OCI-LY7 (cell line): ENCODE measurements around the gene COX7A2L. TPM values are rescaled to one million over a fixed set of nuclear protein-coding genes. Genes with fewer than 3 reads are reported as not detected.

Experiments
- BruUV-seq: library from RNA; stranded (reverse); fragments of 400-500 nt; replicated peaks from 2 replicates; lab custom pipeline; 2021; lab: Mats Ljungman, UMichigan
- CTCF ChIA-PET: fragments of 300-600 bp; sonication (Branson Sonifier 250); formaldehyde crosslinking; loops from one replicate; lab custom pipeline; 2022; ENCODE audit warnings: antibody characterized with exemption; ENCODE audit not compliant: unreplicated experiment; lab: Charles Lee
- POLR2A ChIA-PET: fragments of 300-600 bp; sonication (Branson Sonifier 250); formaldehyde crosslinking; loops from one replicate; lab custom pipeline; 2022; ENCODE audit warnings: antibody characterized with exemption; lab: Charles Lee
- DNase-seq: peaks from one replicate; pipeline ENCODE4 v3.0.0-alpha.2; 2015; ENCODE audit warnings: low spot score
- H2AFZ ChIP-seq: fragments of 200-600 bp; sonication (generic), shearing (Covaris generic); 2 replicates; pipeline ENCODE4 v1.6.1; 2014; ENCODE audit warnings: mild to moderate bottlenecking, antibody characterized with exemption, low read length, moderate library complexity
- H3K27ac ChIP-seq: fragments of 200-600 bp; sonication (generic); 2 replicates; pipeline ENCODE4 v1.5.1; 2014; ENCODE audit warnings: mixed run types, low read depth, mild to moderate bottlenecking, moderate library complexity, low read length, inconsistent platforms; ENCODE audit not compliant: poor library complexity, severe bottlenecking
- H3K36me3 ChIP-seq: fragments of 200-600 bp; sonication (generic); 2 replicates; pipeline ENCODE4 v1.6.1; 2014; ENCODE audit warnings: mild to moderate bottlenecking, antibody characterized with exemption, low read length, moderate library complexity, mixed read lengths; ENCODE audit not compliant: insufficient read depth
- H3K4me1 ChIP-seq: fragments of 200-600 bp; sonication (generic); 2 replicates; pipeline ENCODE4 v1.5.1; 2014; ENCODE audit warnings: mild to moderate bottlenecking, low read length; ENCODE audit not compliant: insufficient read depth, poor library complexity, severe bottlenecking
- H3K4me2 ChIP-seq: fragments of 200-600 bp; sonication (generic); 2 replicates; pipeline ENCODE4 v1.6.1; 2014; ENCODE audit warnings: mild to moderate bottlenecking, low read length
- H3K4me3 ChIP-seq: fragments of 200-600 bp; sonication (generic); 2 replicates; pipeline ENCODE4 v1.5.1; 2014; ENCODE audit warnings: mild to moderate bottlenecking, low read depth, low read length; ENCODE audit not compliant: poor library complexity, severe bottlenecking
- H3K79me2 ChIP-seq: fragments of 200-600 bp; sonication (generic); 2 replicates; pipeline ENCODE4 v1.6.1; 2016; ENCODE audit warnings: low read depth, mild to moderate bottlenecking, low read length, moderate library complexity, mixed read lengths; ENCODE audit not compliant: insufficient read depth
- H3K9me2 ChIP-seq: fragments of 200-600 bp; sonication (generic); 2 replicates; pipeline ENCODE4 v1.6.1; 2016; ENCODE audit warnings: mild to moderate bottlenecking, low read length, mixed read lengths; ENCODE audit not compliant: insufficient read depth
- H3K9me3 ChIP-seq: fragments of 200-600 bp; sonication (generic); 2 replicates; pipeline ENCODE4 v1.6.1; 2014; ENCODE audit warnings: mild to moderate bottlenecking, mixed run types, low read length, mixed read lengths
- H4K20me1 ChIP-seq: fragments of 200-600 bp; sonication (generic); 2 replicates; pipeline ENCODE4 v1.6.1; 2014; ENCODE audit warnings: mild to moderate bottlenecking, antibody characterized with exemption, low read length, moderate library complexity, mixed read lengths; ENCODE audit not compliant: insufficient read depth
- EZH2phosphoT487 ChIP-seq: fragments of 200-600 bp; sonication (generic); IDR thresholded peaks from 2 replicates; pipeline ENCODE4 v1.6.1; 2018; ENCODE audit warnings: low read depth, borderline replicate concordance, mild to moderate bottlenecking, mixed run types, antibody characterized with exemption, low read length, moderate library complexity, mixed read lengths
- intact Hi-C: fragments of 100-400 bp; cut with micrococcal nuclease; formaldehyde crosslinking; loops from one replicate; pipeline ENCODE4 v1.10.0; 2022; ENCODE audit not compliant: unreplicated experiment
- total RNA-seq, 2 experiments: library from RNA; depleted of rRNA in 1 of 2; stranded (reverse); fragments of >200 nt in 1 of 2; shearing (Covaris generic) in 1 of 2; gene quantifications; 2 replicates each; pipeline ENCODE4 v1.2.3, GENCODE V29; 2014 to 2022
- TF ChIP-seq, protein P1 (sequence below): fragments of 200-600 bp; sonication (generic); conservative IDR thresholded peaks from 2 replicates; pipeline ENCODE4 v1.5.1; 2014; ENCODE audit warnings: mild to moderate bottlenecking, antibody characterized with exemption, low read length, moderate library complexity, mixed read lengths

Gene COX7A2L
- total RNA-seq, 2 experiments from 2014 or later = 118 to 121 TPM

DNA sequence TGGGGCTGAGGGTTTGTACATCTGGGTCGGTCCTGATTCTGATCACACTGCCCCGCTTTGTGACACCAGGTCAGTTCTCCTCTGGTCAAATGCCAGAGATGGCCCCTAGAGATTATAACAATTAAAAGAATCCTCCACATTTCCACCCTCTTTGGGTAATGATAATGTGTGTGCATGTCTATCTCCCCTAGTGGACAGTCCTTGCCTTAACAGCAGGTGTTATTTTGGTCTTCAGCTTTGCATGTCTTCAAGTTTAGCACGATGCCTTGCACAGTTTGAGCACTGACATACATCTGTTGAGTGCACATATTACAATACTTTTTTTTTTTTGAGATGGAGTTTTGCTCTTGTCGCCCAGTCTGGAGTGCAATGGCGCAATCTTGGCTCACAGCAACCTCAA lies 25.7 kb upstream of the COX7A2L start:
- Histone ChIP-seq H3K9me3 (no peaks in the 10 kb centered on the region), H3K4me2 (no peak overlapping the region), H3K4me3 (no peak overlapping the region), H4K20me1 (no peaks in the 10 kb centered on the region), H3K9me2 (no peaks in the 10 kb centered on the region), H3K79me2 (no peaks in the 10 kb centered on the region), H3K27ac (no peak overlapping the region), H3K36me3 (no peaks in the 10 kb centered on the region), H2AFZ (no peak overlapping the region), H3K4me1 (peaks cover 8% of the 10 kb centered on the region)
- intact Hi-C loops = no loop called here
- ChIA-PET CTCF (no interaction called here), POLR2A (interaction anchor here (0.9 to 1.2 kb wide), 2 partner anchors 18 to 20 kb away, joined by 4 read pairs; no protein-coding TSS in a partner anchor)
- peak; percentile 42 for DNase-seq
- no TSS peak for BruUV-seq
- TF ChIP-seq, protein P1, sequence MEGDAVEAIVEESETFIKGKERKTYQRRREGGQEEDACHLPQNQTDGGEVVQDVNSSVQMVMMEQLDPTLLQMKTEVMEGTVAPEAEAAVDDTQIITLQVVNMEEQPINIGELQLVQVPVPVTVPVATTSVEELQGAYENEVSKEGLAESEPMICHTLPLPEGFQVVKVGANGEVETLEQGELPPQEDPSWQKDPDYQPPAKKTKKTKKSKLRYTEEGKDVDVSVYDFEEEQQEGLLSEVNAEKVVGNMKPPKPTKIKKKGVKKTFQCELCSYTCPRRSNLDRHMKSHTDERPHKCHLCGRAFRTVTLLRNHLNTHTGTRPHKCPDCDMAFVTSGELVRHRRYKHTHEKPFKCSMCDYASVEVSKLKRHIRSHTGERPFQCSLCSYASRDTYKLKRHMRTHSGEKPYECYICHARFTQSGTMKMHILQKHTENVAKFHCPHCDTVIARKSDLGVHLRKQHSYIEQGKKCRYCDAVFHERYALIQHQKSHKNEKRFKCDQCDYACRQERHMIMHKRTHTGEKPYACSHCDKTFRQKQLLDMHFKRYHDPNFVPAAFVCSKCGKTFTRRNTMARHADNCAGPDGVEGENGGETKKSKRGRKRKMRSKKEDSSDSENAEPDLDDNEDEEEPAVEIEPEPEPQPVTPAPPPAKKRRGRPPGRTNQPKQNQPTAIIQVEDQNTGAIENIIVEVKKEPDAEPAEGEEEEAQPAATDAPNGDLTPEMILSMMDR = peak; percentile 75
- no peak for TF ChIP-seq EZH2phosphoT487

DNA sequence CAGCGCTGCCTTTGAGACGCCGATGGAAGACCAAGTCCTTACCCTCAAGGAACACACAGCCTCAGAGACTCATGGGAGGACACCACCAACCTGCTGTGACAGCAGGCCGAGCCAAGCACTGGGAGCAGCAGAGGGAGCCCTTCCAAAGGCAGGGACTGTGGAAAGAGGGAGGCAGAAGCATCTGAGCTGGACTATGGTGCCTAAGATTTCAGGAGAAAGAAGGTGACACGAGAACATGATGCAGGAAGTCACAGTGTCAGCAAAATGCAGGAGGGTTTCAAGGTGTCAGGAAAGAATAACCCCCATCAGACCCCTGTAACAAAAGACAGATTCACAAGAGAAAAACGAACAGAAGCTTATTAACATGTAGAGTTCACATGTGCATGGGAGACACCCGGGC lies 24.2 kb upstream of the COX7A2L start:
- Histone ChIP-seq H3K9me2 (no peaks in the 10 kb centered on the region), H3K79me2 (no peaks in the 10 kb centered on the region), H3K4me3 (no peak overlapping the region), H3K36me3 (no peaks in the 10 kb centered on the region), H3K27ac (no peak overlapping the region), H3K4me2 (no peak overlapping the region), H3K9me3 (no peaks in the 10 kb centered on the region), H3K4me1 (no peaks in the 10 kb centered on the region), H4K20me1 (no peaks in the 10 kb centered on the region), H2AFZ (no peak overlapping the region)
- no TSS peak for BruUV-seq
- no peak for DNase-seq
- intact Hi-C loops = no loop called here
- no peak for TF ChIP-seq EZH2phosphoT487
- TF ChIP-seq, protein P1 = 0 out of 2 replicates have a peak, but pooled peaks have one; percentile 14
- ChIA-PET CTCF (no interaction called here), POLR2A (interaction anchor here (1.2 kb wide), 1 partner anchor 19 kb away, joined by 4 read pairs; no protein-coding TSS in a partner anchor)

DNA sequence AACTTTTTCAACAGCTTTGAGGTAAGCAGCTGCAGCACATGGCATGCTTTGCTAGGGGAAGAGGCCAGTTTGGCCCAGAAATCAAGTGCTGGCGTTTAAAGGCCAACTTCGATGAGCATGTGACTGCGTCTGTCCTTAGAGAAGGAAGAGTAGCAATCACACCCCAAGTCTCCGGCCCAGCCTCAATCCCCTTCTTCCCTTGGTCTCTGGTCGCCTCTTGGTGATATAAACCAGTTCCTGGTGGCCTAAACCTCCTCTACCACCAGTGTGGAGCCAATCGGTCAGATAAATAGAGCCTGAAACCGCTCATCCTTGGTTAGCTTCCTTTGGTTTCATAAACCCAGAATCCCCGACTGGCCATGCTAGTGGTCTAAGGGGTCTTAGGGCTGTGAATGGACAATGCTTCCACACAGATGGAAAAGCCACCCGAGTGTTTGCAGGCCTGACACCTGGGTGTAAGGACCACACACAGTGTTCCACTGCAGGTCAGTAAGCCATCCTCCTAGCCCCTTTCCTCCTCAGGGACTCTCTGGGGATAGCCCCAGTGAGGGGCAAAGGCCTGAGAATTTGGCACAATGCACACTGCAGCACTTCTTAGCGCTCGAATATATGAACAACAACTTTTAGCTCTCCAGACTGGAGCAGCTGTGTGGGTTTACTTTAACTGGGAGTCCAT lies 23.0 kb upstream of the COX7A2L start:
- H3K9me3 ChIP-seq = no peaks in the 10 kb centered on the region
- no peak overlapping the region for H3K4me3 ChIP-seq
- no peaks in the 10 kb centered on the region for H3K4me1 ChIP-seq
- DNase-seq = no peak
- H3K4me2 ChIP-seq = no peak overlapping the region
- no peak overlapping the region for H3K27ac ChIP-seq
- TF ChIP-seq, protein P1 = no peak
- no peak for TF ChIP-seq EZH2phosphoT487
- no peaks in the 10 kb centered on the region for H3K9me2 ChIP-seq
- CTCF ChIA-PET = no interaction called here
- POLR2A ChIA-PET = interaction anchor here (0.6 kb wide), 3 partner anchors 9 to 153 kb away, joined by 3 to 4 read pairs (median 3); no protein-coding TSS in a partner anchor
- intact Hi-C loops = no loop called here
- H2AFZ ChIP-seq = no peak overlapping the region
- H3K79me2 ChIP-seq = no peaks in the 10 kb centered on the region
- BruUV-seq = no TSS peak
- H3K36me3 ChIP-seq = no peaks in the 10 kb centered on the region
- H4K20me1 ChIP-seq = no peaks in the 10 kb centered on the region
